ENCODE data around the gene SPOCK1. TPM values are rescaled to one million over a fixed set of nuclear protein-coding genes. Genes with fewer than 3 reads are reported as not detected.

SPOCK1 gene
- total and polyA plus RNA-seq, 2 experiments from 2014 or later = 8.2 to 10.5 TPM

DNA sequence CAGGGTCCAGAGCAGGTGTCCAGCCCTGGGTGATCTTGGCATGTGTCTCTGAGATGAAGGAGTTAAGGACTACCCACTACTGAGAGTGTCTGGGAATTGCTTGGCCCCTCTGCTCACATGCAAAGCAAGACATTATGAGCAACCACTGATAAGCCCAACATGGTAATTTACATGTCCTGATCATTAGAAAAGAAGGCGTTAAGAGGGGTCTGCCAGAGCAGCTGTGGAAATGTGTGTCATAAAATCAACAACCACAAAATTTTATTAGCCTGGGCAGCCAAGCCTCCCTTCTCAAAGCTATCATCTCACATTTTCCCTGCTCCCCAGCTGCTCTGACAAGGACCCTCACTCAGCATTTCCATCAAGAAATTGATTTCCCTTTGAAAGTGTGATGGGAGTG is 351.0 kb downstream of the SPOCK1 start:
- TF ChIP-seq, protein P1, sequence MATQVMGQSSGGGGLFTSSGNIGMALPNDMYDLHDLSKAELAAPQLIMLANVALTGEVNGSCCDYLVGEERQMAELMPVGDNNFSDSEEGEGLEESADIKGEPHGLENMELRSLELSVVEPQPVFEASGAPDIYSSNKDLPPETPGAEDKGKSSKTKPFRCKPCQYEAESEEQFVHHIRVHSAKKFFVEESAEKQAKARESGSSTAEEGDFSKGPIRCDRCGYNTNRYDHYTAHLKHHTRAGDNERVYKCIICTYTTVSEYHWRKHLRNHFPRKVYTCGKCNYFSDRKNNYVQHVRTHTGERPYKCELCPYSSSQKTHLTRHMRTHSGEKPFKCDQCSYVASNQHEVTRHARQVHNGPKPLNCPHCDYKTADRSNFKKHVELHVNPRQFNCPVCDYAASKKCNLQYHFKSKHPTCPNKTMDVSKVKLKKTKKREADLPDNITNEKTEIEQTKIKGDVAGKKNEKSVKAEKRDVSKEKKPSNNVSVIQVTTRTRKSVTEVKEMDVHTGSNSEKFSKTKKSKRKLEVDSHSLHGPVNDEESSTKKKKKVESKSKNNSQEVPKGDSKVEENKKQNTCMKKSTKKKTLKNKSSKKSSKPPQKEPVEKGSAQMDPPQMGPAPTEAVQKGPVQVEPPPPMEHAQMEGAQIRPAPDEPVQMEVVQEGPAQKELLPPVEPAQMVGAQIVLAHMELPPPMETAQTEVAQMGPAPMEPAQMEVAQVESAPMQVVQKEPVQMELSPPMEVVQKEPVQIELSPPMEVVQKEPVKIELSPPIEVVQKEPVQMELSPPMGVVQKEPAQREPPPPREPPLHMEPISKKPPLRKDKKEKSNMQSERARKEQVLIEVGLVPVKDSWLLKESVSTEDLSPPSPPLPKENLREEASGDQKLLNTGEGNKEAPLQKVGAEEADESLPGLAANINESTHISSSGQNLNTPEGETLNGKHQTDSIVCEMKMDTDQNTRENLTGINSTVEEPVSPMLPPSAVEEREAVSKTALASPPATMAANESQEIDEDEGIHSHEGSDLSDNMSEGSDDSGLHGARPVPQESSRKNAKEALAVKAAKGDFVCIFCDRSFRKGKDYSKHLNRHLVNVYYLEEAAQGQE (IDR thresholded peaks at IDR 0.05; ENCODE audit: unreplicated experiment) = no peak
- TF ChIP-seq CREB1 (CRISPR knock-in tag; IDR thresholded peaks at IDR 0.05; ENCODE audit: low read depth) (no peak), NANOG (IDR thresholded peaks at IDR 0.05; ENCODE audit: borderline replicate concordance) (no peak), EZH2phosphoT487 (IDR thresholded peaks at IDR 0.05; ENCODE audit: unreplicated experiment) (no peak), ZNF114 (CRISPR knock-in tag; IDR thresholded peaks at IDR 0.05) (no peak), STAT1 (IDR thresholded peaks at IDR 0.05; ENCODE audit: unreplicated experiment) (no peak), EZH2 (IDR thresholded peaks at IDR 0.05; ENCODE audit: low read depth, unreplicated experiment) (no peak), JUNB (IDR thresholded peaks at IDR 0.05; ENCODE audit: unreplicated experiment) (no peak), ZNF331 (CRISPR knock-in tag; IDR thresholded peaks at IDR 0.05; ENCODE audit: low read depth) (no peak), POLR2AphosphoS5 (IDR thresholded peaks at IDR 0.05; ENCODE audit: low read depth) (no peak)
- TF ChIP-seq, protein P2, sequence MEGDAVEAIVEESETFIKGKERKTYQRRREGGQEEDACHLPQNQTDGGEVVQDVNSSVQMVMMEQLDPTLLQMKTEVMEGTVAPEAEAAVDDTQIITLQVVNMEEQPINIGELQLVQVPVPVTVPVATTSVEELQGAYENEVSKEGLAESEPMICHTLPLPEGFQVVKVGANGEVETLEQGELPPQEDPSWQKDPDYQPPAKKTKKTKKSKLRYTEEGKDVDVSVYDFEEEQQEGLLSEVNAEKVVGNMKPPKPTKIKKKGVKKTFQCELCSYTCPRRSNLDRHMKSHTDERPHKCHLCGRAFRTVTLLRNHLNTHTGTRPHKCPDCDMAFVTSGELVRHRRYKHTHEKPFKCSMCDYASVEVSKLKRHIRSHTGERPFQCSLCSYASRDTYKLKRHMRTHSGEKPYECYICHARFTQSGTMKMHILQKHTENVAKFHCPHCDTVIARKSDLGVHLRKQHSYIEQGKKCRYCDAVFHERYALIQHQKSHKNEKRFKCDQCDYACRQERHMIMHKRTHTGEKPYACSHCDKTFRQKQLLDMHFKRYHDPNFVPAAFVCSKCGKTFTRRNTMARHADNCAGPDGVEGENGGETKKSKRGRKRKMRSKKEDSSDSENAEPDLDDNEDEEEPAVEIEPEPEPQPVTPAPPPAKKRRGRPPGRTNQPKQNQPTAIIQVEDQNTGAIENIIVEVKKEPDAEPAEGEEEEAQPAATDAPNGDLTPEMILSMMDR (conservative IDR thresholded peaks at IDR 0.05; ENCODE audit: low read depth in 2 of 2) = no peak
- TF ChIP-seq, protein P3, sequence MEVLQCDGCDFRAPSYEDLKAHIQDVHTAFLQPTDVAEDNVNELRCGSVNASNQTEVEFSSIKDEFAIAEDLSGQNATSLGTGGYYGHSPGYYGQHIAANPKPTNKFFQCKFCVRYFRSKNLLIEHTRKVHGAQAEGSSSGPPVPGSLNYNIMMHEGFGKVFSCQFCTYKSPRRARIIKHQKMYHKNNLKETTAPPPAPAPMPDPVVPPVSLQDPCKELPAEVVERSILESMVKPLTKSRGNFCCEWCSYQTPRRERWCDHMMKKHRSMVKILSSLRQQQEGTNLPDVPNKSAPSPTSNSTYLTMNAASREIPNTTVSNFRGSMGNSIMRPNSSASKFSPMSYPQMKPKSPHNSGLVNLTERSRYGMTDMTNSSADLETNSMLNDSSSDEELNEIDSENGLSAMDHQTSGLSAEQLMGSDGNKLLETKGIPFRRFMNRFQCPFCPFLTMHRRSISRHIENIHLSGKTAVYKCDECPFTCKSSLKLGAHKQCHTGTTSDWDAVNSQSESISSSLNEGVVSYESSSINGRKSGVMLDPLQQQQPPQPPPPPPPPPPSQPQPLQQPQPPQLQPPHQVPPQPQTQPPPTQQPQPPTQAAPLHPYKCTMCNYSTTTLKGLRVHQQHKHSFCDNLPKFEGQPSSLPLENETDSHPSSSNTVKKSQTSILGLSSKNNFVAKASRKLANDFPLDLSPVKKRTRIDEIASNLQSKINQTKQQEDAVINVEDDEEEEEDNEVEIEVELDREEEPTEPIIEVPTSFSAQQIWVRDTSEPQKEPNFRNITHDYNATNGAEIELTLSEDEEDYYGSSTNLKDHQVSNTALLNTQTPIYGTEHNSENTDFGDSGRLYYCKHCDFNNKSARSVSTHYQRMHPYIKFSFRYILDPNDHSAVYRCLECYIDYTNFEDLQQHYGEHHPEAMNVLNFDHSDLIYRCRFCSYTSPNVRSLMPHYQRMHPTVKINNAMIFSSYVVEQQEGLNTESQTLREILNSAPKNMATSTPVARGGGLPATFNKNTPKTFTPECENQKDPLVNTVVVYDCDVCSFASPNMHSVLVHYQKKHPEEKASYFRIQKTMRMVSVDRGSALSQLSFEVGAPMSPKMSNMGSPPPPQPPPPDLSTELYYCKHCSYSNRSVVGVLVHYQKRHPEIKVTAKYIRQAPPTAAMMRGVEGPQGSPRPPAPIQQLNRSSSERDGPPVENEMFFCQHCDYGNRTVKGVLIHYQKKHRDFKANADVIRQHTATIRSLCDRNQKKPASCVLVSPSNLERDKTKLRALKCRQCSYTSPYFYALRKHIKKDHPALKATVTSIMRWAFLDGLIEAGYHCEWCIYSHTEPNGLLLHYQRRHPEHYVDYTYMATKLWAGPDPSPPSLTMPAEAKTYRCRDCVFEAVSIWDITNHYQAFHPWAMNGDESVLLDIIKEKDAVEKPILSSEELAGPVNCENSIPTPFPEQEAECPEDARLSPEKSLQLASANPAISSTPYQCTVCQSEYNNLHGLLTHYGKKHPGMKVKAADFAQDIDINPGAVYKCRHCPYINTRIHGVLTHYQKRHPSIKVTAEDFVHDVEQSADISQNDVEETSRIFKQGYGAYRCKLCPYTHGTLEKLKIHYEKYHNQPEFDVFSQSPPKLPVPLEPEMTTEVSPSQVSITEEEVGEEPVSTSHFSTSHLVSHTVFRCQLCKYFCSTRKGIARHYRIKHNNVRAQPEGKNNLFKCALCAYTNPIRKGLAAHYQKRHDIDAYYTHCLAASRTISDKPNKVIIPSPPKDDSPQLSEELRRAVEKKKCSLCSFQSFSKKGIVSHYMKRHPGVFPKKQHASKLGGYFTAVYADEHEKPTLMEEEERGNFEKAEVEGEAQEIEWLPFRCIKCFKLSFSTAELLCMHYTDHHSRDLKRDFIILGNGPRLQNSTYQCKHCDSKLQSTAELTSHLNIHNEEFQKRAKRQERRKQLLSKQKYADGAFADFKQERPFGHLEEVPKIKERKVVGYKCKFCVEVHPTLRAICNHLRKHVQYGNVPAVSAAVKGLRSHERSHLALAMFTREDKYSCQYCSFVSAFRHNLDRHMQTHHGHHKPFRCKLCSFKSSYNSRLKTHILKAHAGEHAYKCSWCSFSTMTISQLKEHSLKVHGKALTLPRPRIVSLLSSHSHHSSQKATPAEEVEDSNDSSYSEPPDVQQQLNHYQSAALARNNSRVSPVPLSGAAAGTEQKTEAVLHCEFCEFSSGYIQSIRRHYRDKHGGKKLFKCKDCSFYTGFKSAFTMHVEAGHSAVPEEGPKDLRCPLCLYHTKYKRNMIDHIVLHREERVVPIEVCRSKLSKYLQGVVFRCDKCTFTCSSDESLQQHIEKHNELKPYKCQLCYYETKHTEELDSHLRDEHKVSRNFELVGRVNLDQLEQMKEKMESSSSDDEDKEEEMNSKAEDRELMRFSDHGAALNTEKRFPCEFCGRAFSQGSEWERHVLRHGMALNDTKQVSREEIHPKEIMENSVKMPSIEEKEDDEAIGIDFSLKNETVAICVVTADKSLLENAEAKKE (CRISPR knock-in tag; IDR thresholded peaks at IDR 0.05) = no peak
- TF ChIP-seq, protein P4, sequence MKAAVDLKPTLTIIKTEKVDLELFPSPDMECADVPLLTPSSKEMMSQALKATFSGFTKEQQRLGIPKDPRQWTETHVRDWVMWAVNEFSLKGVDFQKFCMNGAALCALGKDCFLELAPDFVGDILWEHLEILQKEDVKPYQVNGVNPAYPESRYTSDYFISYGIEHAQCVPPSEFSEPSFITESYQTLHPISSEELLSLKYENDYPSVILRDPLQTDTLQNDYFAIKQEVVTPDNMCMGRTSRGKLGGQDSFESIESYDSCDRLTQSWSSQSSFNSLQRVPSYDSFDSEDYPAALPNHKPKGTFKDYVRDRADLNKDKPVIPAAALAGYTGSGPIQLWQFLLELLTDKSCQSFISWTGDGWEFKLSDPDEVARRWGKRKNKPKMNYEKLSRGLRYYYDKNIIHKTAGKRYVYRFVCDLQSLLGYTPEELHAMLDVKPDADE (IDR thresholded peaks at IDR 0.05) = no peak
- H3K36me3 Mint-ChIP-seq (ENCODE audit: low read depth) = no peaks in the 10 kb centered on the region; the same call in 2 of the 3 replicates
- H3K27ac Mint-ChIP-seq = no peak overlapping the region
- Histone ChIP-seq H3F3A (replicated peaks; ENCODE audit: low read depth) (no peaks in the 10 kb centered on the region), H3K4me2 (no peak overlapping the region), H3K27ac (ENCODE audit: low read depth) (no peak overlapping the region), H3K36me3 (ENCODE audit: insufficient read depth) (no peaks in the 10 kb centered on the region), H3K27me3 (ENCODE audit: insufficient read depth) (no peaks in the 10 kb centered on the region), H3K4me1 (ENCODE audit: insufficient read depth) (peaks cover 14% of the 10 kb centered on the region), H4K20me1 (replicated peaks; ENCODE audit: insufficient read depth) (no peaks in the 10 kb centered on the region), H2AFZ (no peak overlapping the region), H3K4me3 (no peak overlapping the region), H3K79me2 (replicated peaks; ENCODE audit: insufficient read depth) (no peaks in the 10 kb centered on the region), H3K9me2 (ENCODE audit: insufficient read depth) (no peaks in the 10 kb centered on the region)
- no peaks in the 10 kb centered on the region for H3K9me3 Mint-ChIP-seq
- H3K27me3 Mint-ChIP-seq (ENCODE audit: insufficient read depth, low read depth, poor library complexity) = peaks cover 5% of the 10 kb centered on the region
- ATAC-seq (no peak), DNase-seq (ENCODE audit: low spot score) (no peak)
- H3K4me3 Mint-ChIP-seq = no peak overlapping the region
- peaks cover 28% of the 10 kb centered on the region for H3K4me1 Mint-ChIP-seq

All from GM23338 (cell line).